HEK293T (cell line): ENCODE measurements around the gene CMTM4.
"Not testable (repeated sequence)": the region's sequence is repeated elsewhere in the genome, so short reads cannot be mapped to it uniquely, and the experiment has no call there.

ENCODE experiments used
- CTCF ChIA-PET: fragments of 350-600 bp; formaldehyde crosslinking; extraction: SDS; loops from one replicate; lab custom pipeline; 2021; ENCODE audit warnings: antibody characterized with exemption, inconsistent platforms; lab: Yijun Ruan, JAX
- POLR2A ChIA-PET: fragments of 350-600 bp; formaldehyde crosslinking; extraction: SDS; loops from one replicate; lab custom pipeline; 2020; ENCODE audit warnings: antibody characterized with exemption, inconsistent platforms; lab: Yijun Ruan, JAX
- DNase-seq: peaks from one replicate; pipeline ENCODE4 v3.0.0; 2012; ENCODE audit warnings: mixed read lengths; ENCODE audit errors: extremely low spot score
- ARNT ChIP-seq: fragments of 450-650 bp; IDR thresholded peaks from 2 replicates; pipeline ENCODE4 v1.6.1; 2017; ENCODE audit warnings: mild to moderate bottlenecking
- BHLHE40 ChIP-seq: fragments of 450-650 bp; IDR thresholded peaks from 2 replicates; pipeline ENCODE4 v1.6.1; 2016; ENCODE audit warnings: mild to moderate bottlenecking, moderate library complexity, borderline replicate concordance
- CTBP1 ChIP-seq: fragments of 450-650 bp; IDR thresholded peaks from 2 replicates; pipeline ENCODE4 v1.6.1; 2016; ENCODE audit warnings: borderline replicate concordance
- ELF4 ChIP-seq: fragments of 450-650 bp; IDR thresholded peaks from 2 replicates; pipeline ENCODE4 v1.6.1; 2017; ENCODE audit warnings: antibody characterized with exemption
- FOXA1 ChIP-seq: fragments of 450-650 bp; IDR thresholded peaks from 2 replicates; pipeline ENCODE4 v1.6.1; 2016; ENCODE audit warnings: mild to moderate bottlenecking
- FOXK2 ChIP-seq: fragments of 450-650 bp; IDR thresholded peaks from 2 replicates; pipeline ENCODE4 v1.6.1; 2016; ENCODE audit warnings: mild to moderate bottlenecking
- FOXM1 ChIP-seq: fragments of 450-650 bp; IDR thresholded peaks from 2 replicates; pipeline ENCODE4 v1.6.1; 2017; ENCODE audit warnings: mild to moderate bottlenecking, borderline replicate concordance
- HDGF ChIP-seq: fragments of 450-650 bp; IDR thresholded peaks from 2 replicates; pipeline ENCODE4 v1.6.1; 2017; ENCODE audit warnings: antibody characterized with exemption, borderline replicate concordance
- L3MBTL2 ChIP-seq: fragments of 450-650 bp; conservative IDR thresholded peaks from 2 replicates; pipeline ENCODE4 v1.6.1; 2016; ENCODE audit warnings: mild to moderate bottlenecking
- LEF1 ChIP-seq: fragments of 450-650 bp; IDR thresholded peaks from 2 replicates; pipeline ENCODE4 v1.6.1; 2017; ENCODE audit warnings: mild to moderate bottlenecking, borderline replicate concordance
- NFRKB ChIP-seq: fragments of 450-650 bp; IDR thresholded peaks from 2 replicates; pipeline ENCODE4 v1.6.1; 2016; ENCODE audit warnings: mild to moderate bottlenecking, moderate library complexity
- PKNOX1 ChIP-seq: fragments of 450-650 bp; IDR thresholded peaks from 2 replicates; pipeline ENCODE4 v1.6.1; 2016
- SP1 ChIP-seq: fragments of 450-650 bp; IDR thresholded peaks from 2 replicates; pipeline ENCODE4 v1.6.1; 2017
- SUZ12 ChIP-seq: fragments of 450-650 bp; IDR thresholded peaks from 2 replicates; pipeline ENCODE4 v1.6.1; 2016; ENCODE audit warnings: mild to moderate bottlenecking
- TARDBP ChIP-seq: fragments of 450-650 bp; IDR thresholded peaks from 2 replicates; pipeline ENCODE4 v1.6.1; 2016
- ZNF384 ChIP-seq: fragments of 450-650 bp; IDR thresholded peaks from 2 replicates; pipeline ENCODE4 v1.6.1; 2016

The CMTM4 gene

GRCh38 chr16:66634527-66635196 lies 61.9 kb downstream of the CMTM4 start:
- ChIA-PET CTCF (interaction anchor here (1.9 kb wide), 1 partner anchor 16 kb away, joined by 5 read pairs; no protein-coding TSS in a partner anchor), POLR2A (interaction anchor here (0.7 kb wide), 1 partner anchor 8 kb away, joined by 3 read pairs; no protein-coding TSS in a partner anchor)
- no peak for TF ChIP-seq FOXK2
- TF ChIP-seq ARNT = no peak
- no peak for TF ChIP-seq HDGF
- TF ChIP-seq LEF1 = no peak
- TF ChIP-seq SUZ12 = no peak
- no peak for TF ChIP-seq NFRKB
- no peak for TF ChIP-seq ZNF384
- TF ChIP-seq FOXA1 = no peak
- no peak for TF ChIP-seq CTBP1
- TF ChIP-seq BHLHE40 = no peak
- no peak for TF ChIP-seq SP1
- no peak for TF ChIP-seq PKNOX1
- TF ChIP-seq ELF4 = no peak
- no peak for TF ChIP-seq FOXM1
- no peak for TF ChIP-seq TARDBP
- no peak for TF ChIP-seq L3MBTL2
- DNase-seq = no peak

- POLR2A ChIA-PET, DNase-seq, CTCF ChIA-PET: not testable (repeated sequence)
Measured at GRCh38 chr16:66631558-66631957, 65.0 kb downstream of the CMTM4 start.

- DNase-seq, CTCF ChIA-PET, POLR2A ChIA-PET: not testable (repeated sequence)
Measured at GRCh38 chr16:66630561-66631260, 65.8 kb downstream of the CMTM4 start.

- ChIA-PET POLR2A (no interaction called here), CTCF (no interaction called here)
- TF ChIP-seq FOXA1 (no peak), ARNT (no peak), SUZ12 (no peak), FOXK2 (no peak), FOXM1 (no peak), BHLHE40 (no peak), HDGF (no peak), LEF1 (no peak), PKNOX1 (no peak), ZNF384 (no peak)
- no peak for DNase-seq
Measured at GRCh38 chr16:66629856-66630255, 66.7 kb downstream of the CMTM4 start.

- CTCF ChIA-PET, DNase-seq, POLR2A ChIA-PET: not testable (repeated sequence)
Measured at GRCh38 chr16:66627611-66628378, 68.7 kb downstream of the CMTM4 start.

- ChIA-PET POLR2A (no interaction called here), CTCF (interaction anchor here (1.0 to 1.5 kb wide), 2 partner anchors 15 to 27 kb away, joined by 5 to 6 read pairs; no protein-coding TSS in a partner anchor)
- no peak for TF ChIP-seq HDGF
- TF ChIP-seq NFRKB = no peak
- TF ChIP-seq SUZ12 = no peak
- TF ChIP-seq CTBP1 = no peak
- no peak for TF ChIP-seq PKNOX1
- no peak for TF ChIP-seq LEF1
- TF ChIP-seq SP1 = no peak
- no peak for TF ChIP-seq FOXA1
- TF ChIP-seq TARDBP = no peak
- no peak for TF ChIP-seq ARNT
- TF ChIP-seq L3MBTL2 = no peak
- TF ChIP-seq FOXM1 = no peak
- no peak for TF ChIP-seq FOXK2
- DNase-seq = no peak
Measured at GRCh38 chr16:66623755-66624154, 72.8 kb downstream of the CMTM4 start.
